HUES48 (cell line): Measurements from ENCODE around the gene MAP3K6.

Experiments
- H3K27ac ChIP-seq: one replicate; pipeline ENCODE4 v1.7.0; 2013; ENCODE audit warnings: low read depth, low read length, inconsistent platforms
- H3K27me3 ChIP-seq: 2 replicates; pipeline ENCODE4 v1.6.1; 2013; ENCODE audit warnings: mild to moderate bottlenecking, low read length; ENCODE audit not compliant: control insufficient read depth, insufficient read depth
- H3K36me3 ChIP-seq: 2 replicates; pipeline ENCODE4 v1.6.1; 2013; ENCODE audit warnings: low read length; ENCODE audit not compliant: control insufficient read depth, insufficient read depth
- H3K4me1 ChIP-seq: 2 replicates; pipeline ENCODE4 v1.6.1; 2013; ENCODE audit warnings: mild to moderate bottlenecking, low read length; ENCODE audit not compliant: control insufficient read depth, insufficient read depth
- H3K4me3 ChIP-seq: 2 replicates; pipeline ENCODE4 v1.5.1; 2013; ENCODE audit warnings: mild to moderate bottlenecking, low read depth, low read length
- H3K9ac ChIP-seq: 2 replicates; pipeline ENCODE4 v1.6.1; 2013; ENCODE audit warnings: mild to moderate bottlenecking, low read depth, low read length, moderate library complexity
- H3K9me3 ChIP-seq: 2 replicates; pipeline ENCODE4 v1.6.1; 2013; ENCODE audit warnings: low read length; ENCODE audit not compliant: control insufficient read depth, insufficient read depth

MAP3K6 gene

DNA sequence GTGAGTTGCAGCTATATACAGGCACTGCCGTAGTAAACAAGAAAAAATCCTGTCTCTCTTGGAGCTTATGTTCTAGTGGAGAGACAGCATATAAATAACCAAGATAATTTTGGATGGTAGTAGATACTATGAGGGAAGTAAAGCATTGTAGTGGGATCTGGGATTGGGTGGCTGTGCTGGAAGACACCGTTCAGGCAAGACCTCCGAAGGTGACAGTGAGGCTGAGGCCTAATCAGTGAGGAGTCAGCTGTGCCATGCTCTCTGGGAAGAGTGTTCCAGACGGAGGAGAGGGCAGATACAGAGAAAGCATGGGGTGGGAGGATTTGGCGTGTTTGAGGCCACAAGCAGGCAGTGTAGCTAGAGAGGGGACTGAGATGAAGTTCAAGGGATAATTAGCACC is 38.8 kb downstream of the MAP3K6 start:
- no peaks in the 10 kb centered on the region for H3K4me1 ChIP-seq
- no peaks in the 10 kb centered on the region for H3K27me3 ChIP-seq
- H3K36me3 ChIP-seq: peaks cover 39% of the 10 kb centered on the region
- H3K9ac ChIP-seq: no peak overlapping the region
- no peak overlapping the region for H3K27ac ChIP-seq
- no peak overlapping the region for H3K4me3 ChIP-seq
- no peaks in the 10 kb centered on the region for H3K9me3 ChIP-seq

DNA sequence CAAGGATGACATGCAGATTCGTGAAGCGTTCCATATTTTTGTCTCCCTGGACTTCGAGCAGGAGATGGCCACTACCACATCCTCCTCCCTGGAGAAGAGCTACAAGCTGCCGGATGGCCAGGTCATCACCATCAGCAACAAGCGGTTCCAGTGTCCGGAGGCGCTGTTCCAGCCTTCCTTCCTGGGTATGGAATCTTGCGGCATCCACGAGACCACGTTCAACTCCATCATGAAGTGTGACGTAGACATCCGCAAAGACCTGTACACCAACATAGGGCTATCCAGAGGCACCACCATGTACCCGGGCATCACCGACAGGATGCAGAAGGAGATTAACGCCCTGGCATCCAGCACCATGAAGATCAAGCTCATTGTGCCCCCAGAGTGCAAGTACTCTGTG is 41.5 kb downstream of the MAP3K6 start:
- Histone ChIP-seq H3K9ac (no peak overlapping the region), H3K36me3 (peaks cover 27% of the 10 kb centered on the region)

DNA sequence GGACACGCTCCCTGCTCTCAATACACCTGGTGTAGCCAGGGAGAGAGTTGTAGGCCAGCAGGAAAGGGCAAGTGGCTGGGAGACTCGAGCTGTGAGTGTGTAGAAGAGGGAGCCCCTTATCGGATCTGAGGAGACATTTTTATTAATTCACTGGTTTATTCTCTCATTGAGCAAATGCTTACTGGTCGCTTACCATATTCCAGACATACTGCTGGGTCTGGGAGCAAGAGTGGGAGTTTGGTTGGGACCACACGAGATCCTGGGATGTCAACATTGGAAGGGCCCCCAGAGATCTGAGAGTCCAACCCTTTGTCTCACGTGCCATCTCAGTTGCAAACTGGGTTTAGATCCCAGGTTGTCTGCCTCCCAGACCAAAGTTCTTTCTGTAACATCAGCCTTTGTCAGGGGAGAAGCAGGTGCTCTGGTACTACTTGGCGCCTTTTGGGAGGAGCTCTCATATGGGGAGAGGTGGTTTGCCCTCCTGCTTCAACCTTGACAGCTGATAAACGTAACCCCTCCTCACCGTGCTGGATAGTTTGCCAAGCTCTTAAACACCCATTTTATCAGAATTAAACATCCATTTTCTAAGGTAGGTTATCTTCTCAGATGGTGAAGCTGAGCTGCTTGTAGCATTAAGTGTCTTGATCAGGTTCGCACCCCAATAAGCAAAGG is 44.1 kb downstream of the MAP3K6 start:
- peaks cover 27% of the 10 kb centered on the region for H3K36me3 ChIP-seq
- peak overlapping the region; percentile 94 for H3K9ac ChIP-seq
- 0 out of 2 replicates have a peak, but pooled peaks cover 4% of the 10 kb centered on the region for H3K4me1 ChIP-seq
- no peaks in the 10 kb centered on the region for H3K9me3 ChIP-seq
- H3K27me3 ChIP-seq: no peaks in the 10 kb centered on the region
- H3K27ac ChIP-seq: peak overlapping the region; percentile 93
- peak overlapping the region; percentile 96 for H3K4me3 ChIP-seq

More for the DNA sequence above, 41.5 kb downstream of the MAP3K6 start:
- no peak overlapping the region for H3K4me3 ChIP-seq
- no peak overlapping the region for H3K27ac ChIP-seq
- no peaks in the 10 kb centered on the region for H3K4me1 ChIP-seq
- no peaks in the 10 kb centered on the region for H3K9me3 ChIP-seq
- H3K27me3 ChIP-seq: no peaks in the 10 kb centered on the region

DNA sequence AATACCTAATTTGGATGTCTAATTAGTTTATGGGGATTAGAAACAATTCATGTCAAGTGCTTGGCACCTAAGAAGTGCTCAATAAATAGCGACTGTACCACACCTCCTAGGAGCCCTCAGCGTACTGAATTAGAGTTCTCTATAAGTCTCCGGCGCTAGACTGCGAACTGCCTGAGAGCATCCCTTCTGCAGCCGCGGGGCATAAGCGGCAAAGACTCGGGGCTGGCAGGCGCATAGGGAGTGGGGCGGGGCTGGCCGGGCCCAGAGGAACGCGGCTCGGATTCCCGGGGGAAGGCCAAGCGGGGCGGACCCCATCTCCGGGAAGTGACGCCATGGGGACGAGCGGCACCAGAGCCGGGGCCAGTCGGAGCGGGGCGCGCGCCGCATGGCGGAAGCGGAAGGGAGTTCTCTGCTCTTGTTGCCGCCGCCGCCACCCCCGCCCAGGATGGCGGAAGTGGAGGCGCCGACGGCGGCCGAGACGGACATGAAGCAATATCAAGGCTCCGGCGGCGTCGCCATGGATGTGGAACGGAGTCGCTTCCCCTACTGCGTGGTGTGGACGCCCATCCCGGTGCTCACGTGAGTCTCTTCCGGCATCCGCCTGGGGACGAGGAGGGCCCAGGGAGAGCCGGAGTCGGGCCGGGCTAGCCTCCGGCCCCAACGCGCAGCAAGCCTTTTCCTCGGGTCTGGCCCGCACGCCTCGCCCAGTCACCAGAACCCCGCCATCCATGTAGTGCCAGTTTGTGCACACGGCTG is 44.8 kb downstream of the MAP3K6 start, which contains the start of gene TMEM222:
Gene TMEM222, plus strand, starts transcription at position 351 of the 756 bp plus-strand sequence. Its CDS starts 35 bp downstream, at position 386.
- H3K36me3 ChIP-seq: peaks cover 27% of the 10 kb centered on the region
- H3K27ac ChIP-seq: peak within 1 kb of the TSS; percentile 93
- H3K4me3 ChIP-seq: peak within 1 kb of the TSS; percentile 96
- 0 out of 2 replicates have a peak, but pooled peaks cover 4% of the 10 kb centered on the region for H3K4me1 ChIP-seq
- no peaks in the 10 kb centered on the region for H3K9me3 ChIP-seq
- H3K9ac ChIP-seq: peak within 1 kb of the TSS; percentile 94
- no peaks in the 10 kb centered on the region for H3K27me3 ChIP-seq

DNA sequence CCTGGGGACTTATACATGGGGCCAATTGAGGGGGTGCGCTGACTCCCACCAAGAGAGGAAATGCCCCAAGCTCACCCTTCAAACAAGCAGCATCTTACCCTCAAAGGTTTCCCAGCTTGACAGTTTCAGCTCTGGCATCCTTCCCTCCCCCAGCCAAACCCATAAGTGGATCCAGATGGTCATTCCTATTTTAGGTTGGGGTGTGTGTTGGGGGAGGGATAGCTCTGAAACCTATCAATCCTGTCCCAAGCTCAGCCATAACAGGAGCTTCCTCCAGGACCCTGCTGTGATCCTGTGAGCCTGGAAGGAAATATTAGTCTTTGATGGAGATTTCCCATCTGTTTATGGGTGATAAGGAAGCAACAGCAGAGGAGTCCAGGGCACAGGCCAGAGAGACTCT is 48.2 kb downstream of the MAP3K6 start:
- Histone ChIP-seq H3K4me3 (no peak overlapping the region), H3K27me3 (no peaks in the 10 kb centered on the region), H3K9ac (no peak overlapping the region)

DNA sequence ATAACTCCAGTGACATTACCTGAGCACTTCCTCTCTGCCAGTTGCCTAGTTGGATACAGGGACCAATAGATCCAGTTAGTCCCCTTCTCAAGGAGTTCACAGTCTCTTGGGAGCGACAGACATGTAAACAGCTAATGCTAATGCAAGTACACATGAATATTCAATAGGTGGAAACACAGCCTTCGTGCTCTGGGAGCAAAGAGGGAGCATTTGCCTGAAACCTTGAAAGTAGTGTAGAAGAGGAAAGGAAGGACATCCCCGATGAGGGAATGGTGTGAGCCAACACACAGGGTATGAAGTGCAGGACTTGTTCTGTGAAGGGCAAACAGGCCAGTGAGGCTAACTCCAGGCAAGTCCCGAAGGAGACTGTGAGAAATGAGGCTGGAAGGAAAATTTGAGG is 48.6 kb downstream of the MAP3K6 start:
- H3K9ac ChIP-seq: no peak overlapping the region

More for the DNA sequence above, 48.2 kb downstream of the MAP3K6 start:
- H3K36me3 ChIP-seq: no peaks in the 10 kb centered on the region
- no peak overlapping the region for H3K27ac ChIP-seq
- 0 out of 2 replicates have a peak, but pooled peaks cover 4% of the 10 kb centered on the region for H3K4me1 ChIP-seq
- H3K9me3 ChIP-seq: no peaks in the 10 kb centered on the region

DNA sequence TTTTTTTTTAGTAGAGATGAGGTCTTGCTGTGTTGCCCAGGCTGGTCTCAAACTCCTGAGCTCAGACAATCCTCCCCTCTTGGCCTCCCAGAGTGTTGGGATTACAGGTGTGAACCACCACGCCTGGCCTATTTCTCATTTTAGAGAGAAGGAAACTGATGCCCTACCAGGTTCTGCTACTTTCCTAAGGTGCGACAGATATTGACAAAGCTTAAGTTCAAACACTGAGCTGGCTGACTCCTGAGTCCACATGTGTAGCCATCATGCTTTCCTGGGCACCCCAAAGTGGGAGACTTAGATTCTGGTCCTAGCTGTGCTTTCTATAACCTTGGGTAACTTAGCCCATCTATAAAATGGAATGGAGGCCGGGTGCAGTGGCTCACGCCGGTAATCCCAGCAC is 49.9 kb downstream of the MAP3K6 start:
- Histone ChIP-seq H3K9ac (no peak overlapping the region), H3K9me3 (no peaks in the 10 kb centered on the region)

More for the DNA sequence above, 48.6 kb downstream of the MAP3K6 start:
- Histone ChIP-seq H3K36me3 (no peaks in the 10 kb centered on the region), H3K27ac (no peak overlapping the region), H3K9me3 (no peaks in the 10 kb centered on the region), H3K4me1 (0 out of 2 replicates have a peak, but pooled peaks cover 4% of the 10 kb centered on the region), H3K27me3 (no peaks in the 10 kb centered on the region), H3K4me3 (no peak overlapping the region)

DNA sequence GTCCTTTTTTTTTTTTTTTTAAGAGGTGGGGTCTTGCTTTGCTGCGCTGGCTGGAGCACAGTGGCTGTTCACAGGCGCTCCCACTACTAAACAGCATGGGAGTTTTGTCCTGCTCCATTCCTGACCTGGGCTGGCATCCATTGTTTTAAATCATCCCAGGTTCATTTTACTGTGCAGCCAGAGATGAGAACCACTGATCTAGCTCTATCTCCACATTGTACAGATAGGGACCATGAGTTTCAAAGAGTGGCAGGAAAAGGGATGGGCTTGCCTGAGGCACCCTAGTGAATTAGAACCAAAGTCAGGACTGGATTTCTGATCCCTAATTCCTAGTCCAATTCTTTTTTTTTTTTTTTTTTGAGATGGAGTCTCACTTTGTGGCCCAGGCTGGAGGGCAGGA is 52.0 kb downstream of the MAP3K6 start:
- no peaks in the 10 kb centered on the region for H3K36me3 ChIP-seq
- no peaks in the 10 kb centered on the region for H3K9me3 ChIP-seq
- no peak overlapping the region for H3K27ac ChIP-seq
- 0 out of 2 replicates have a peak, but pooled peaks cover 4% of the 10 kb centered on the region for H3K4me1 ChIP-seq
- H3K4me3 ChIP-seq: no peak overlapping the region
- no peaks in the 10 kb centered on the region; the same call in 1 of the 2 replicates for H3K27me3 ChIP-seq
- H3K9ac ChIP-seq: no peak overlapping the region

More for the DNA sequence above, 49.9 kb downstream of the MAP3K6 start:
- H3K4me1 ChIP-seq: 0 out of 2 replicates have a peak, but pooled peaks cover 4% of the 10 kb centered on the region
- H3K27ac ChIP-seq: no peak overlapping the region
- H3K27me3 ChIP-seq: no peaks in the 10 kb centered on the region
- H3K4me3 ChIP-seq: no peak overlapping the region
- no peaks in the 10 kb centered on the region for H3K36me3 ChIP-seq

DNA sequence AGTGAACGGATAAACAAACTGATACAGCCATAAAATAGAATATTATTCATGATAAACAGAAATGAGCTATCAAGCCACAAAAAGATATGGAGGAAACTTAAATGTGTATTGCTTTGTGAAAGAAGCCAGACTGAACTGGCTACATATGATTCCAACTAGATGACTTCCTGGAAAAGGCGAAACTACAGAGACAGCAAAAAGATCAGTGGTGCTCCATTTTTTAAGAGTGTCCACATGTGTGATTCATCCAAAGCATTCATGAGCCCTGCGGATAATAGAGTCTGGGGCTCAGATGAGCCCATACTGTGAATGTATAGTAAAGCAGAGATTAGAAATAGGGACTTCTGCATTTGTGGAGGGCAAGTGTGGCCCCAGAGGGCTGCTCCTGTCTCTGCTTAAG is 52.6 kb downstream of the MAP3K6 start:
- Histone ChIP-seq H3K27me3 (no peaks in the 10 kb centered on the region; the same call in 1 of the 2 replicates), H3K36me3 (no peaks in the 10 kb centered on the region), H3K27ac (no peak overlapping the region), H3K4me3 (no peak overlapping the region), H3K9me3 (no peaks in the 10 kb centered on the region), H3K4me1 (0 out of 2 replicates have a peak, but pooled peaks cover 4% of the 10 kb centered on the region), H3K9ac (no peak overlapping the region)

DNA sequence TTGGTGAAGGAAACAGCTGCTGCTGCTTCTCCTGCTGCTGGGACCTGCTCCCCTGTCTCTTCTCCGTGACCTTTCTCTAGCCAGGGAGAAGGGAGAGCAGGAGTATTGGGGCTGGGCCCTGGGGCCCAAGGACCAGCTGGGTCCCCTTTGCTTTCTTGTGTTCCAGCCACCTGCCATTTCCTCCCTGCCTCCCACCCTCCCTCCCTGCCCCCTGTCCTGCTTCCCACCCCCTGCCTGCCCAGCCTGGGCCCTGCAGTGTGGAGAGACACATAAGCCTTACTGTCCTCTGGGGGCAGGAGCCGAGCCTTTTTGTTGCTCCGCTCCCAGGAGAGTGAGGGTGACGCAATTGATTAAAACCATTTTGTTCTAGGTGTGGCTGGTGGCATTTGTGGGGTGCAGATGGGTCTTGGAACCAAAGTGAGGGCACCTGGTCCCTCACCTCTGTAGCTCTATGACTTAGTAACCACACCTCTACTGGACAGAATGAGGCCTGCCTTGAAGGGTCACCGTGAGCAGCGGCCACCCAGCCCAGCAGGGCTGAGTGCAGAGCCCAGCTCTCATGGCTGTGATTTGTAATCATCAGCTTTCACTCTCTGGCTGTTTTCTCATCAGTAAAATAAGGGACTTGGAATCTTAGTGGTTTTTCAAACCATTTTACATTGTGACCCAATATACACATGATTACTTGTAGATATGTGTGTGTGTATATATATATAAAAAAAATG is 58.7 kb downstream of the MAP3K6 start:
- Histone ChIP-seq H3K27me3 (no peaks in the 10 kb centered on the region; the same call in 1 of the 2 replicates), H3K9me3 (no peaks in the 10 kb centered on the region), H3K9ac (0 out of 2 replicates have a peak overlapping the region, but pooled peaks have one; percentile 31), H3K36me3 (no peaks in the 10 kb centered on the region), H3K27ac (peak overlapping the region; percentile 89), H3K4me1 (peaks cover 21% of the 10 kb centered on the region), H3K4me3 (peak overlapping the region; percentile 35; the same call in 1 of the 2 replicates)
